Neural cell (in vitro differentiated cells): ENCODE results near the gene CDH20. TPM values are rescaled to one million over a fixed set of nuclear protein-coding genes. Genes with fewer than 3 reads are reported as not detected.

Source experiments
- H2AFZ ChIP-seq: fragments of 200-600, 300-800 bp; sonication (generic), shearing (Covaris generic); 2 replicates; pipeline ENCODE4 v1.6.0; 2014; ENCODE audit warnings: low read depth, mild to moderate bottlenecking, antibody characterized with exemption, low read length, moderate library complexity
- H3F3A ChIP-seq: fragments of 200-600 bp; shearing (Covaris generic); 2 replicates; pipeline ENCODE4 v1.6.1; 2016; ENCODE audit warnings: mild to moderate bottlenecking, moderate library complexity, mixed read lengths, antibody characterized with exemption, low read length; ENCODE audit not compliant: insufficient read depth, poor library complexity, severe bottlenecking
- H3K27ac ChIP-seq: fragments of 200-600, 300-800 bp; sonication (generic), shearing (Covaris generic); 2 replicates; pipeline ENCODE4 v1.5.1; 2014; ENCODE audit warnings: mild to moderate bottlenecking, low read length, moderate library complexity
- H3K27me3 ChIP-seq: fragments of 300-800, 200-600 bp; sonication (generic), shearing (Covaris generic); 2 replicates; pipeline ENCODE4 v1.6.0; 2014; ENCODE audit warnings: mild to moderate bottlenecking, low read depth, low read length, moderate library complexity; ENCODE audit not compliant: insufficient read depth
- H3K36me3 ChIP-seq: fragments of 300-800, 200-600 bp; sonication (generic), shearing (Covaris generic); 2 replicates; pipeline ENCODE4 v1.5.1; 2014; ENCODE audit warnings: mild to moderate bottlenecking, antibody characterized with exemption, low read length, moderate library complexity; ENCODE audit not compliant: insufficient read depth
- H3K4me2 ChIP-seq: fragments of 300-800, 200-600 bp; sonication (generic), shearing (Covaris generic); 2 replicates; pipeline ENCODE4 v1.6.0; 2014; ENCODE audit warnings: mild to moderate bottlenecking, low read length
- H3K4me3 ChIP-seq: fragments of 300-800, 200-600 bp; sonication (generic), shearing (Covaris generic); 2 replicates; pipeline ENCODE4 v1.5.1; 2014; ENCODE audit warnings: mild to moderate bottlenecking, low read length, moderate library complexity
- H3K79me2 ChIP-seq: fragments of 200-600 bp; shearing (Covaris generic); replicated peaks from 2 replicates; pipeline ENCODE4 v1.6.0; 2014; ENCODE audit warnings: mild to moderate bottlenecking, low read length, moderate library complexity; ENCODE audit not compliant: insufficient read depth
- H3K9ac ChIP-seq: fragments of 300-800, 200-600 bp; sonication (generic), shearing (Covaris generic); 2 replicates; pipeline ENCODE4 v1.6.1; 2016; ENCODE audit warnings: mild to moderate bottlenecking, low read length, mixed read lengths
- H3K9me2 ChIP-seq: fragments of 200-600 bp; shearing (Covaris generic); 2 replicates; pipeline ENCODE4 v1.6.1; 2016; ENCODE audit warnings: mild to moderate bottlenecking, low read length, mixed read lengths; ENCODE audit not compliant: insufficient read depth
- H3K9me3 ChIP-seq: fragments of 200-600, 300-800 bp; sonication (generic), shearing (Covaris generic); 2 replicates; pipeline ENCODE4 v1.6.1; 2016; ENCODE audit warnings: mild to moderate bottlenecking, mixed run types, low read length, moderate library complexity, mixed read lengths
- H4K20me1 ChIP-seq: fragments of 200-600 bp; shearing (Covaris generic); 2 replicates; pipeline ENCODE4 v1.6.1; 2016; ENCODE audit warnings: mild to moderate bottlenecking, mixed run types; ENCODE audit not compliant: insufficient read depth
- EP300 ChIP-seq: fragments of 450-650 bp; conservative IDR thresholded peaks from 2 replicates; pipeline ENCODE4 v1.6.1; 2014; ENCODE audit warnings: antibody characterized with exemption, mild to moderate bottlenecking, moderate library complexity; ENCODE audit not compliant: poor library complexity, severe bottlenecking
- EZH2 ChIP-seq: fragments of 200-600, 300-800 bp; shearing (Covaris generic), sonication (generic); IDR thresholded peaks from 2 replicates; pipeline ENCODE4 v1.6.1; 2014; ENCODE audit warnings: antibody characterized with exemption, low read length, borderline replicate concordance, mild to moderate bottlenecking; ENCODE audit not compliant: insufficient read depth, poor library complexity, severe bottlenecking
- MXI1 ChIP-seq: fragments of 450-650 bp; conservative IDR thresholded peaks from 2 replicates; pipeline ENCODE4 v1.6.1; 2014; ENCODE audit warnings: antibody characterized with exemption, mild to moderate bottlenecking; ENCODE audit not compliant: poor library complexity, severe bottlenecking
- POLR2AphosphoS5 ChIP-seq: IDR thresholded peaks from 2 replicates; pipeline ENCODE4 v1.6.1; 2012
- RAD21 ChIP-seq: fragments of 450-650 bp; conservative IDR thresholded peaks from 2 replicates; pipeline ENCODE4 v1.6.1; 2014; ENCODE audit warnings: antibody characterized with exemption, mild to moderate bottlenecking, moderate library complexity
- REST ChIP-seq: IDR thresholded peaks from 2 replicates; pipeline ENCODE4 v1.6.1; 2012; ENCODE audit warnings: borderline replicate concordance
- SMC3 ChIP-seq: fragments of 450-650 bp; conservative IDR thresholded peaks from 2 replicates; pipeline ENCODE4 v1.6.1; 2014; ENCODE audit warnings: antibody characterized with exemption, mild to moderate bottlenecking, moderate library complexity; ENCODE audit not compliant: poor library complexity
- TAF1 ChIP-seq: IDR thresholded peaks from 2 replicates; pipeline ENCODE4 v1.6.1; 2012; ENCODE audit warnings: low read depth
- polyA plus RNA-seq: library from polyadenylated mRNA; depleted of rRNA; stranded (reverse); fragments of >200 nt; gene quantifications from 2 replicates; pipeline ENCODE4 v1.2.3, GENCODE V29; 2014
- TF ChIP-seq, protein P1 (sequence below): fragments of 450-650 bp; IDR thresholded peaks from 2 replicates; pipeline ENCODE4 v1.5.1; 2014; ENCODE audit warnings: antibody characterized with exemption, mild to moderate bottlenecking, moderate library complexity; ENCODE audit not compliant: poor library complexity, severe bottlenecking

The CDH20 gene
- polyA plus RNA-seq, 1 donor from 2014 or later: 1.7 TPM

GRCh38 chr18:61497422-61497821, 164.2 kb downstream of the CDH20 start:
- no peaks in the 10 kb centered on the region for H3K9me3 ChIP-seq

DNA sequence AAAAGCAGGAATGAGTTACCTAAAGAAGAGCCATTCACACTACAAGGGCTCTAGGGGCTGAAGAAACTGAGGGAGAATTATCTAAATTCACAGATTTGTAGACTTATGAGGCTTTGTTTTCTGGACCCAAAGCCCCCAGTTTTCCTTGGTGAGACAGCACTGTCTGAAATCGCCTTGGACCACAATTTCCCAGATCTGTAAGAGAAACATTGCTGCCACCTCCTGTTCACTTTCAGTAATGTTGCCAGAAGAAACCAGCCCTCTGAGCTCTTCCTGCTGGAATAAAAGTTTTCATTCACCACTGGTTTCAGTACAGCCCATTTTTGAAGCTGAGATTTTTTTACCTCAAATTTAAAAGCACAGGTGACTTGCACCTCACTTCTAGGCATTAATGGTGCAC, 169.2 kb downstream of the CDH20 start:
- Histone ChIP-seq H3F3A (no peaks in the 10 kb centered on the region), H3K9ac (no peak overlapping the region), H3K36me3 (no peaks in the 10 kb centered on the region), H4K20me1 (no peaks in the 10 kb centered on the region), H3K27ac (no peak overlapping the region), H3K79me2 (no peaks in the 10 kb centered on the region), H3K9me3 (no peaks in the 10 kb centered on the region), H3K27me3 (no peaks in the 10 kb centered on the region), H3K9me2 (no peaks in the 10 kb centered on the region), H2AFZ (no peak overlapping the region), H3K4me2 (no peak overlapping the region), H3K4me3 (no peak overlapping the region)
- TF ChIP-seq MXI1 (no peak), EZH2 (no peak), EP300 (no peak), SMC3 (peak; percentile 98), TAF1 (no peak), POLR2AphosphoS5 (no peak), REST (no peak)
- TF ChIP-seq, protein P1, sequence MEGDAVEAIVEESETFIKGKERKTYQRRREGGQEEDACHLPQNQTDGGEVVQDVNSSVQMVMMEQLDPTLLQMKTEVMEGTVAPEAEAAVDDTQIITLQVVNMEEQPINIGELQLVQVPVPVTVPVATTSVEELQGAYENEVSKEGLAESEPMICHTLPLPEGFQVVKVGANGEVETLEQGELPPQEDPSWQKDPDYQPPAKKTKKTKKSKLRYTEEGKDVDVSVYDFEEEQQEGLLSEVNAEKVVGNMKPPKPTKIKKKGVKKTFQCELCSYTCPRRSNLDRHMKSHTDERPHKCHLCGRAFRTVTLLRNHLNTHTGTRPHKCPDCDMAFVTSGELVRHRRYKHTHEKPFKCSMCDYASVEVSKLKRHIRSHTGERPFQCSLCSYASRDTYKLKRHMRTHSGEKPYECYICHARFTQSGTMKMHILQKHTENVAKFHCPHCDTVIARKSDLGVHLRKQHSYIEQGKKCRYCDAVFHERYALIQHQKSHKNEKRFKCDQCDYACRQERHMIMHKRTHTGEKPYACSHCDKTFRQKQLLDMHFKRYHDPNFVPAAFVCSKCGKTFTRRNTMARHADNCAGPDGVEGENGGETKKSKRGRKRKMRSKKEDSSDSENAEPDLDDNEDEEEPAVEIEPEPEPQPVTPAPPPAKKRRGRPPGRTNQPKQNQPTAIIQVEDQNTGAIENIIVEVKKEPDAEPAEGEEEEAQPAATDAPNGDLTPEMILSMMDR: peak; percentile 94

More at GRCh38 chr18:61497422-61497821, 164.2 kb downstream of the CDH20 start:
- Histone ChIP-seq H3F3A (no peaks in the 10 kb centered on the region), H2AFZ (no peak overlapping the region), H3K9ac (no peak overlapping the region), H3K27ac (no peak overlapping the region), H3K27me3 (no peaks in the 10 kb centered on the region), H3K9me2 (no peaks in the 10 kb centered on the region), H3K4me2 (no peak overlapping the region), H3K36me3 (no peaks in the 10 kb centered on the region), H3K4me3 (no peak overlapping the region), H4K20me1 (no peaks in the 10 kb centered on the region), H3K79me2 (no peaks in the 10 kb centered on the region)
- TF ChIP-seq EP300 (no peak), REST (no peak), EZH2 (no peak), MXI1 (no peak), POLR2AphosphoS5 (no peak), TAF1 (no peak), RAD21 (no peak), SMC3 (no peak)
- TF ChIP-seq, protein P1: no peak
